HFFc6 (cell line): ENCODE results near the gene SLC23A1. TPM values are rescaled to one million over a fixed set of nuclear protein-coding genes. Genes with fewer than 3 reads are reported as not detected.

Source experiments
- DNase-seq: peaks from one replicate; pipeline ENCODE4 v3.0.0-alpha.2; 2018
- H3K27ac Mint-ChIP-seq: 2 replicates; pipeline ENCODE4 v1.8.0; 2020; ENCODE audit warnings: mild to moderate bottlenecking, mixed read lengths
- H3K27me3 Mint-ChIP-seq: 2 replicates; pipeline ENCODE4 v1.8.0; 2021; ENCODE audit warnings: mild to moderate bottlenecking, moderate library complexity, mixed read lengths; ENCODE audit not compliant: insufficient read depth
- H3K36me3 Mint-ChIP-seq: 2 replicates; pipeline ENCODE4 v1.8.0; 2021; ENCODE audit warnings: low read depth, mixed read lengths
- H3K4me1 Mint-ChIP-seq: 2 replicates; pipeline ENCODE4 v1.8.0; 2020; ENCODE audit warnings: low read depth, mixed read lengths
- H3K4me3 Mint-ChIP-seq: 2 replicates; pipeline ENCODE4 v1.8.0; 2020; ENCODE audit warnings: mild to moderate bottlenecking, moderate library complexity, mixed read lengths
- H3K9me3 Mint-ChIP-seq: 2 replicates; pipeline ENCODE4 v1.8.0; 2020; ENCODE audit warnings: mild to moderate bottlenecking, mixed read lengths
- CTCF ChIP-seq: fragments of 200-600 bp; sonication (generic); IDR thresholded peaks from 2 replicates; pipeline ENCODE4 v1.5.0; 2021; ENCODE audit warnings: antibody characterized with exemption, mild to moderate bottlenecking
- total RNA-seq, 6 experiments: library from RNA; stranded (reverse); fragmentation: NEBNext Ultra II Directional; extraction: Animal tissue kit (Norgen Biotek cat#: 25700); gene quantifications; 2 replicates in 1 of 6; 3 replicates in 5 of 6; pipeline ENCODE4 v1.2.3, GENCODE V29; 2021

The SLC23A1 gene
- total RNA-seq, 6 experiments from 2014 or later = not detected

GRCh38 chr5:139343476-139343875 lies 39.6 kb downstream of the SLC23A1 start:
- Mint-ChIP-seq H3K36me3 (peaks cover 24% of the 10 kb centered on the region; the same call in 1 of the 2 replicates), H3K4me1 (peaks cover 51% of the 10 kb centered on the region)

GRCh38 chr5:139342423-139342723 lies 40.7 kb downstream of the SLC23A1 start:
- H3K27ac Mint-ChIP-seq = peak overlapping the region; percentile 98
- TF ChIP-seq CTCF = no peak
- peaks cover 24% of the 10 kb centered on the region; the same call in 1 of the 2 replicates for H3K36me3 Mint-ChIP-seq
- H3K4me1 Mint-ChIP-seq = peaks cover 51% of the 10 kb centered on the region
- H3K27me3 Mint-ChIP-seq = peaks cover 3% of the 10 kb centered on the region
- H3K9me3 Mint-ChIP-seq = no peaks in the 10 kb centered on the region
- no peak for DNase-seq
- H3K4me3 Mint-ChIP-seq = peak overlapping the region; percentile 94

More at GRCh38 chr5:139343476-139343875, 39.6 kb downstream of the SLC23A1 start:
- Mint-ChIP-seq H3K27ac (peak overlapping the region; percentile 98; the same call in 1 of the 2 replicates), H3K4me3 (peak overlapping the region; percentile 94), H3K9me3 (no peaks in the 10 kb centered on the region), H3K27me3 (peaks cover 3% of the 10 kb centered on the region)
- no peak for TF ChIP-seq CTCF
- DNase-seq = no peak

- Mint-ChIP-seq H3K27me3 (peaks cover 3% of the 10 kb centered on the region), H3K4me3 (peak within 1 kb of the TSS; percentile 94), H3K9me3 (no peaks in the 10 kb centered on the region), H3K36me3 (peaks cover 22% of the 10 kb centered on the region; the same call in 1 of the 2 replicates), H3K27ac (peak within 1 kb of the TSS; percentile 98), H3K4me1 (peaks cover 51% of the 10 kb centered on the region)
- DNase-seq = peak; percentile 75
- peak; percentile 81 for TF ChIP-seq CTCF
Measured at GRCh38 chr5:139341689-139342422, 41.2 kb downstream of the SLC23A1 start, which contains the start of gene PAIP2. TSS of gene PAIP2 (plus strand) at chr5:139341854. CDS start at chr5:139363785, 21,931 bp downstream.

GRCh38 chr5:139341187-139341688 lies 41.9 kb downstream of the SLC23A1 start:
- Mint-ChIP-seq H3K27ac (peak overlapping the region; percentile 98), H3K4me1 (peaks cover 51% of the 10 kb centered on the region), H3K4me3 (peak overlapping the region; percentile 94), H3K36me3 (peaks cover 20% of the 10 kb centered on the region; the same call in 1 of the 2 replicates), H3K9me3 (no peaks in the 10 kb centered on the region), H3K27me3 (peaks cover 3% of the 10 kb centered on the region)
- peak; percentile 97 for DNase-seq
- TF ChIP-seq CTCF = no peak

GRCh38 chr5:139340051-139340450 lies 43.0 kb downstream of the SLC23A1 start:
- peaks cover 8% of the 10 kb centered on the region for H3K27me3 Mint-ChIP-seq
- no peak for TF ChIP-seq CTCF
- H3K36me3 Mint-ChIP-seq = peaks cover 14% of the 10 kb centered on the region; the same call in 1 of the 2 replicates
- H3K27ac Mint-ChIP-seq = peak overlapping the region; percentile 21; the same call in 1 of the 2 replicates
- H3K4me3 Mint-ChIP-seq = no peak overlapping the region
- H3K9me3 Mint-ChIP-seq = no peaks in the 10 kb centered on the region
- no peak for DNase-seq
- H3K4me1 Mint-ChIP-seq = peaks cover 52% of the 10 kb centered on the region
